SW 1271 (cell line): ENCODE data around the gene CDC42EP3.

Source experiments
- DNase-seq, 2 experiments: peaks; one replicate each; lab custom pipeline; 2025; lab: John Stamatoyannopoulos, UW

The CDC42EP3 gene

GRCh38 chr2:37683921-37684780, 12.7 kb upstream of the CDC42EP3 start:
- no peak for DNase-seq

- no peak for DNase-seq
Observed at GRCh38 chr2:37683241-37683640, 11.8 kb upstream of the CDC42EP3 start.

- no peak for DNase-seq
Observed at GRCh38 chr2:37682473-37682872, 11.0 kb upstream of the CDC42EP3 start.

GRCh38 chr2:37681587-37681986, 10.1 kb upstream of the CDC42EP3 start:
- no peak for DNase-seq

GRCh38 chr2:37679072-37679695, 7.7 kb upstream of the CDC42EP3 start:
- no peak for DNase-seq

GRCh38 chr2:37676274-37676673, 4.8 kb upstream of the CDC42EP3 start:
- peak in 1 of 2 experiments; percentile 70 for DNase-seq

GRCh38 chr2:37674946-37675345, 3.5 kb upstream of the CDC42EP3 start:
- no peak for DNase-seq

- DNase-seq = no peak
Observed at GRCh38 chr2:37672870-37673184, 1.4 kb upstream of the CDC42EP3 start.

GRCh38 chr2:37672104-37672869, 845 bp upstream of the CDC42EP3 start:
- peak; percentile 80 to 89 for DNase-seq

- peak in 1 of 2 experiments; percentile 78 for DNase-seq
Observed at GRCh38 chr2:37671816-37672103, 318 bp upstream of the CDC42EP3 start.

- no peak for DNase-seq
Observed at GRCh38 chr2:37670378-37671008, 949 bp downstream of the CDC42EP3 start.

GRCh38 chr2:37669446-37669845, 2.0 kb downstream of the CDC42EP3 start:
- DNase-seq = no peak

- DNase-seq = no peak
Observed at GRCh38 chr2:37667704-37668103, 3.7 kb downstream of the CDC42EP3 start.

GRCh38 chr2:37666772-37667171, 4.7 kb downstream of the CDC42EP3 start:
- DNase-seq = no peak

- DNase-seq = no peak
Observed at GRCh38 chr2:37665604-37666362, 5.7 kb downstream of the CDC42EP3 start.

GRCh38 chr2:37665043-37665442, 6.4 kb downstream of the CDC42EP3 start:
- DNase-seq = no peak

GRCh38 chr2:37664231-37664643, 7.2 kb downstream of the CDC42EP3 start:
- DNase-seq = no peak

GRCh38 chr2:37663390-37663789, 8.1 kb downstream of the CDC42EP3 start:
- no peak for DNase-seq

- DNase-seq = no peak
Observed at GRCh38 chr2:37659723-37660122, 11.7 kb downstream of the CDC42EP3 start.

- no peak for DNase-seq
Observed at GRCh38 chr2:37658682-37659081, 12.8 kb downstream of the CDC42EP3 start.

- DNase-seq = no peak
Observed at GRCh38 chr2:37657471-37657870, 14.0 kb downstream of the CDC42EP3 start.
